HEK293 (cell line): ENCODE measurements around the gene CD48.

ENCODE experiments used
- CTCF ChIA-PET: fragments of 350-600 bp; formaldehyde crosslinking; extraction: SDS; loops from one replicate; lab custom pipeline; 2021; ENCODE audit warnings: antibody characterized with exemption; lab: Yijun Ruan, JAX
- POLR2A ChIA-PET: fragments of 300-600 bp; formaldehyde crosslinking; extraction: SDS; loops from one replicate; lab custom pipeline; 2020; ENCODE audit warnings: antibody characterized with exemption, inconsistent platforms; lab: Yijun Ruan, JAX
- H3K27ac ChIP-seq: fragments of 200-500 bp; sonication (Bioruptor generic); 2 replicates; pipeline ENCODE4 v1.5.1; 2014; ENCODE audit warnings: low read depth, low read length, control low read depth, inconsistent platforms; ENCODE audit errors: extremely low read depth
- H3K36me3 ChIP-seq, 2 experiments: fragments of 200-500 bp in 1 of 2; sonication (Bioruptor generic) in 1 of 2; 1 replicate in 1 of 2; 2 replicates in 1 of 2; pipeline ENCODE4 v1.5.1; 2014 to 2017; ENCODE audit warnings: inconsistent platforms in 2 of 2, low read length in 2 of 2; ENCODE audit not compliant: control insufficient read depth in 2 of 2, insufficient read depth in 1 of 2
- H3K4me1 ChIP-seq: fragments of 200-500 bp; sonication (Bioruptor generic); 2 replicates; pipeline ENCODE4 v1.5.1; 2014; ENCODE audit warnings: mild to moderate bottlenecking, low read length, inconsistent platforms; ENCODE audit not compliant: control insufficient read depth, insufficient read depth
- H3K4me3 ChIP-seq: 2 replicates; pipeline ENCODE4 v1.5.1; 2011; ENCODE audit warnings: low read depth, mild to moderate bottlenecking, control low read depth, low read length, moderate library complexity
- H3K9me3 ChIP-seq: fragments of 200-500 bp; sonication (Bioruptor generic); 2 replicates; pipeline ENCODE4 v1.5.1; 2014; ENCODE audit warnings: low read depth, low read length, inconsistent platforms; ENCODE audit not compliant: control insufficient read depth, insufficient read depth
- FEZF1 ChIP-seq: fragments of 450-650 bp; formaldehyde crosslinking; IDR thresholded peaks from 2 replicates; pipeline ENCODE4 v1.5.1; 2016; ENCODE audit warnings: missing biosample characterization, missing genetic modification characterization
- GLIS1 ChIP-seq: fragments of 450-650 bp; formaldehyde crosslinking; IDR thresholded peaks from 2 replicates; pipeline ENCODE4 v1.5.1; 2016; ENCODE audit warnings: missing biosample characterization, missing genetic modification characterization
- HOXC10 ChIP-seq: sonication (generic); formaldehyde crosslinking; IDR thresholded peaks from 2 replicates; pipeline ENCODE4 v1.8.1; 2023; ENCODE audit warnings: mild to moderate bottlenecking, missing genetic modification reagents
- MZF1 ChIP-seq: fragments of 450-650 bp; formaldehyde crosslinking; IDR thresholded peaks from 2 replicates; pipeline ENCODE4 v1.5.1; 2017; ENCODE audit warnings: missing biosample characterization, missing genetic modification characterization, borderline replicate concordance
- RBAK ChIP-seq: fragments of 450-650 bp; formaldehyde crosslinking; IDR thresholded peaks from 2 replicates; pipeline ENCODE4 v1.5.1; 2016; ENCODE audit warnings: missing biosample characterization, missing genetic modification characterization
- YY2 ChIP-seq: fragments of 450-650 bp; formaldehyde crosslinking; IDR thresholded peaks from 2 replicates; pipeline ENCODE4 v1.5.1; 2016; ENCODE audit warnings: missing biosample characterization, missing genetic modification characterization
- ZBTB7A ChIP-seq: fragments of 450-650 bp; formaldehyde crosslinking; IDR thresholded peaks from 2 replicates; pipeline ENCODE4 v1.5.1; 2016; ENCODE audit warnings: low read depth, missing biosample characterization, missing genetic modification characterization
- ZFP3 ChIP-seq: fragments of 450-650 bp; formaldehyde crosslinking; IDR thresholded peaks from 2 replicates; pipeline ENCODE4 v1.5.1; 2016; ENCODE audit warnings: low read depth, missing biosample characterization, missing genetic modification characterization
- ZFP41 ChIP-seq: fragments of 450-650 bp; formaldehyde crosslinking; IDR thresholded peaks from 2 replicates; pipeline ENCODE4 v1.5.1; 2016; ENCODE audit warnings: missing biosample characterization, missing genetic modification characterization, borderline replicate concordance
- ZNF146 ChIP-seq: fragments of 450-650 bp; formaldehyde crosslinking; IDR thresholded peaks from 2 replicates; pipeline ENCODE4 v1.5.1; 2016; ENCODE audit warnings: missing biosample characterization, missing genetic modification characterization
- ZNF175 ChIP-seq: fragments of 450-650 bp; formaldehyde crosslinking; IDR thresholded peaks from 2 replicates; pipeline ENCODE4 v1.5.1; 2016; ENCODE audit warnings: missing biosample characterization, missing genetic modification characterization
- ZNF311 ChIP-seq: fragments of 450-650 bp; formaldehyde crosslinking; IDR thresholded peaks from 2 replicates; pipeline ENCODE4 v1.5.1; 2017; ENCODE audit warnings: missing biosample characterization, missing genetic modification characterization, borderline replicate concordance
- ZNF324 ChIP-seq: fragments of 450-650 bp; formaldehyde crosslinking; IDR thresholded peaks from 2 replicates; pipeline ENCODE4 v1.5.1; 2016; ENCODE audit warnings: missing biosample characterization, missing genetic modification characterization
- ZNF366 ChIP-seq: fragments of 450-650 bp; formaldehyde crosslinking; conservative IDR thresholded peaks from 2 replicates; pipeline ENCODE4 v1.5.1; 2016; ENCODE audit warnings: missing biosample characterization, missing genetic modification characterization
- ZNF404 ChIP-seq: fragments of 450-650 bp; formaldehyde crosslinking; IDR thresholded peaks from 2 replicates; pipeline ENCODE4 v1.5.1; 2017; ENCODE audit warnings: missing biosample characterization, missing genetic modification characterization
- ZNF530 ChIP-seq: fragments of 450-650 bp; formaldehyde crosslinking; IDR thresholded peaks from 2 replicates; pipeline ENCODE4 v1.5.1; 2016; ENCODE audit warnings: low read depth, missing biosample characterization, missing genetic modification characterization
- ZNF548 ChIP-seq: fragments of 450-650 bp; formaldehyde crosslinking; IDR thresholded peaks from 2 replicates; pipeline ENCODE4 v1.5.1; 2016; ENCODE audit warnings: missing biosample characterization, missing genetic modification characterization
- ZNF558 ChIP-seq: fragments of 450-650 bp; formaldehyde crosslinking; IDR thresholded peaks from 2 replicates; pipeline ENCODE4 v1.5.1; 2016; ENCODE audit warnings: missing biosample characterization, missing genetic modification characterization
- ZNF585B ChIP-seq: fragments of 450-650 bp; formaldehyde crosslinking; IDR thresholded peaks from 2 replicates; pipeline ENCODE4 v1.5.1; 2016; ENCODE audit warnings: missing biosample characterization, missing genetic modification characterization
- ZNF629 ChIP-seq: fragments of 450-650 bp; formaldehyde crosslinking; IDR thresholded peaks from 2 replicates; pipeline ENCODE4 v1.5.1; 2017; ENCODE audit warnings: missing biosample characterization, missing genetic modification characterization
- TF ChIP-seq, protein P1 (sequence below): fragments of 450-650 bp; formaldehyde crosslinking; IDR thresholded peaks from 2 replicates; pipeline ENCODE4 v1.5.1; 2016; ENCODE audit warnings: missing biosample characterization, missing genetic modification characterization, borderline replicate concordance
- TF ChIP-seq, protein P2 (sequence below): fragments of 450-650 bp; formaldehyde crosslinking; IDR thresholded peaks from 2 replicates; pipeline ENCODE4 v1.5.1; 2016; ENCODE audit warnings: missing biosample characterization, missing genetic modification characterization
- TF ChIP-seq, protein P3 (sequence below): fragments of 450-650 bp; formaldehyde crosslinking; IDR thresholded peaks from 2 replicates; pipeline ENCODE4 v1.5.1; 2016; ENCODE audit warnings: missing biosample characterization, missing genetic modification characterization, low read depth
- TF ChIP-seq, protein P4 (sequence below): fragments of 450-650 bp; IDR thresholded peaks from 2 replicates; pipeline ENCODE4 v1.5.1; 2018; ENCODE audit warnings: missing biosample characterization, missing genetic modification characterization
- TF ChIP-seq, protein P5 (sequence below): fragments of 450-650 bp; formaldehyde crosslinking; IDR thresholded peaks from 2 replicates; pipeline ENCODE4 v1.5.1; 2017; ENCODE audit warnings: missing biosample characterization, missing genetic modification characterization

CD48 gene

DNA sequence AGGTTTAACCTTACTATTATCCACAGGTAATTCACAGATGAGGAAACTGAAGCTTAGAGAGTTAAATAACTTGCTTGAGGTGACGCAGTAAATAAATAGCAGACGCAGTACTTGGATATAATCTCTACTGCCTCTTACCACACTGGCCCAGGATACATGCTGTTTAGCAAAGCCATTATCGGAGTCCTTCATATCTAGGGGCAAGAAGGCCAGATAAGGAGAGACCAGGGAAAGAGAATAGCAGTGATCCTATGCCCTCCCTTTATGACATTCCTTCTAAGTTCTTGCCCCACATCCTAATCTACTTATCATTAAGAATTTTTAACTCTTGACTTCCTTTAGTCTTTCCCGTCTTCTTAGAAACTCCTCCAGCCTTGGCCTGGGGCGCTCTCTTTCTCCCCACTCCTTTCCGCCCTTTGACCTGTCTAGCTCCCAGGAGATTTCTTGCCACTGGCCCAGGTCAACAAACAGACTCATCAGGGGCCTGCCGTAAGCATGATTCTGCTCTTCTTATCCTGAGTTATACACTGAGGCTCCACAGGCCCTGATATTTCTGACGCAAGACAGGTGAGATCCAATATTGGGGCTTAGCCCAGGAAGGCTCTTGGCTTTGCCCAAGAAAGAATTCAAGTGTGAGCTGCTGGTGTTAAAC, 53.3 kb downstream of the CD48 start (continued):
- TF ChIP-seq, protein P1, sequence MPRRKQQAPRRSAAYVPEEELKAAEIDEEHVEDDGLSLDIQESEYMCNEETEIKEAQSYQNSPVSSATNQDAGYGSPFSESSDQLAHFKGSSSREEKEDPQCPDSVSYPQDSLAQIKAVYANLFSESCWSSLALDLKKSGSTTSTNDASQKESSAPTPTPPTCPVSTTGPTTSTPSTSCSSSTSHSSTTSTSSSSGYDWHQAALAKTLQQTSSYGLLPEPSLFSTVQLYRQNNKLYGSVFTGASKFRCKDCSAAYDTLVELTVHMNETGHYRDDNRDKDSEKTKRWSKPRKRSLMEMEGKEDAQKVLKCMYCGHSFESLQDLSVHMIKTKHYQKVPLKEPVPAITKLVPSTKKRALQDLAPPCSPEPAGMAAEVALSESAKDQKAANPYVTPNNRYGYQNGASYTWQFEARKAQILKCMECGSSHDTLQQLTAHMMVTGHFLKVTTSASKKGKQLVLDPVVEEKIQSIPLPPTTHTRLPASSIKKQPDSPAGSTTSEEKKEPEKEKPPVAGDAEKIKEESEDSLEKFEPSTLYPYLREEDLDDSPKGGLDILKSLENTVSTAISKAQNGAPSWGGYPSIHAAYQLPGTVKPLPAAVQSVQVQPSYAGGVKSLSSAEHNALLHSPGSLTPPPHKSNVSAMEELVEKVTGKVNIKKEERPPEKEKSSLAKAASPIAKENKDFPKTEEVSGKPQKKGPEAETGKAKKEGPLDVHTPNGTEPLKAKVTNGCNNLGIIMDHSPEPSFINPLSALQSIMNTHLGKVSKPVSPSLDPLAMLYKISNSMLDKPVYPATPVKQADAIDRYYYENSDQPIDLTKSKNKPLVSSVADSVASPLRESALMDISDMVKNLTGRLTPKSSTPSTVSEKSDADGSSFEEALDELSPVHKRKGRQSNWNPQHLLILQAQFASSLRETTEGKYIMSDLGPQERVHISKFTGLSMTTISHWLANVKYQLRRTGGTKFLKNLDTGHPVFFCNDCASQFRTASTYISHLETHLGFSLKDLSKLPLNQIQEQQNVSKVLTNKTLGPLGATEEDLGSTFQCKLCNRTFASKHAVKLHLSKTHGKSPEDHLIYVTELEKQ (tag by site-specific recombination), result no peak
- TF ChIP-seq, protein P2, sequence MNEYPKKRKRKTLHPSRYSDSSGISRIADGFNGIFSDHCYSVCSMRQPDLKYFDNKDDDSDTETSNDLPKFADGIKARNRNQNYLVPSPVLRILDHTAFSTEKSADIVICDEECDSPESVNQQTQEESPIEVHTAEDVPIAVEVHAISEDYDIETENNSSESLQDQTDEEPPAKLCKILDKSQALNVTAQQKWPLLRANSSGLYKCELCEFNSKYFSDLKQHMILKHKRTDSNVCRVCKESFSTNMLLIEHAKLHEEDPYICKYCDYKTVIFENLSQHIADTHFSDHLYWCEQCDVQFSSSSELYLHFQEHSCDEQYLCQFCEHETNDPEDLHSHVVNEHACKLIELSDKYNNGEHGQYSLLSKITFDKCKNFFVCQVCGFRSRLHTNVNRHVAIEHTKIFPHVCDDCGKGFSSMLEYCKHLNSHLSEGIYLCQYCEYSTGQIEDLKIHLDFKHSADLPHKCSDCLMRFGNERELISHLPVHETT (tag by site-specific recombination), result no peak
- TF ChIP-seq RBAK (tag by site-specific recombination) (no peak), GLIS1 (tag by site-specific recombination) (no peak), YY2 (tag by site-specific recombination) (no peak), ZNF404 (tag by site-specific recombination) (no peak)
- TF ChIP-seq, protein P3, sequence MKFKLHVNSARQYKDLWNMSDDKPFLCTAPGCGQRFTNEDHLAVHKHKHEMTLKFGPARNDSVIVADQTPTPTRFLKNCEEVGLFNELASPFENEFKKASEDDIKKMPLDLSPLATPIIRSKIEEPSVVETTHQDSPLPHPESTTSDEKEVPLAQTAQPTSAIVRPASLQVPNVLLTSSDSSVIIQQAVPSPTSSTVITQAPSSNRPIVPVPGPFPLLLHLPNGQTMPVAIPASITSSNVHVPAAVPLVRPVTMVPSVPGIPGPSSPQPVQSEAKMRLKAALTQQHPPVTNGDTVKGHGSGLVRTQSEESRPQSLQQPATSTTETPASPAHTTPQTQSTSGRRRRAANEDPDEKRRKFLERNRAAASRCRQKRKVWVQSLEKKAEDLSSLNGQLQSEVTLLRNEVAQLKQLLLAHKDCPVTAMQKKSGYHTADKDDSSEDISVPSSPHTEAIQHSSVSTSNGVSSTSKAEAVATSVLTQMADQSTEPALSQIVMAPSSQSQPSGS (tag by site-specific recombination), result no peak
- TF ChIP-seq, protein P4, sequence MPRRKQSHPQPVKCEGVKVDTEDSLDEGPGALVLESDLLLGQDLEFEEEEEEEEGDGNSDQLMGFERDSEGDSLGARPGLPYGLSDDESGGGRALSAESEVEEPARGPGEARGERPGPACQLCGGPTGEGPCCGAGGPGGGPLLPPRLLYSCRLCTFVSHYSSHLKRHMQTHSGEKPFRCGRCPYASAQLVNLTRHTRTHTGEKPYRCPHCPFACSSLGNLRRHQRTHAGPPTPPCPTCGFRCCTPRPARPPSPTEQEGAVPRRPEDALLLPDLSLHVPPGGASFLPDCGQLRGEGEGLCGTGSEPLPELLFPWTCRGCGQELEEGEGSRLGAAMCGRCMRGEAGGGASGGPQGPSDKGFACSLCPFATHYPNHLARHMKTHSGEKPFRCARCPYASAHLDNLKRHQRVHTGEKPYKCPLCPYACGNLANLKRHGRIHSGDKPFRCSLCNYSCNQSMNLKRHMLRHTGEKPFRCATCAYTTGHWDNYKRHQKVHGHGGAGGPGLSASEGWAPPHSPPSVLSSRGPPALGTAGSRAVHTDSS, result no peak

DNA sequence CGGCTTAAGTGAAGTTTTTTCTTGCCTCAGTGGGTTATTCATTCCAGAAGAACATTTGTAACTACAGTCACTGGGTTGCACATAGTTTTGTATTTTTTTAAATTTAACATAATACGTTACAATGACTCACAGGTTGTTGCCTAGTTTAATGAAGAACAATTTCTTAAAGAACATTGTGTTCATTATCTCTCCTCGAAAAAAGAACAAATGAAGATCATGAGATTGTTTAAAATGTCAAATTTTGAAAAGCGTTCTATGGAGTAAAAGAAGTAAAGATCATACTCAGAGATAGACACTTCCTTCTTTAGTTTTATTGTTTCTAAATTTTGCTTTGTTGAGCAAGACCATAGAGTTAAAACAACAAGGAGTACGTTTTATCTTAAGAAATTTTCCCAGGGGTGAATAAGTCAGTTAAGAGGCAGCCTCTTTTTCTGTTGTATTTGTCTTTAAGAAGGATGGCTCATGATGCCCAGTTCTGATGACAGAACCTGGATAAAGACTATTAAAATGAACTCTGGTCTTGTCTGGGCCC, 54.3 kb downstream of the CD48 start:
- ChIA-PET POLR2A (no interaction called here), CTCF (interaction anchor here (1.0 kb wide), 1 partner anchor 295 kb away, joined by 4 read pairs; no protein-coding TSS in a partner anchor)

More for the DNA sequence above, 54.3 kb downstream of the CD48 start:
- H3K9me3 ChIP-seq, result no peaks in the 10 kb centered on the region
- no peaks in the 10 kb centered on the region for H3K4me1 ChIP-seq
- H3K36me3 ChIP-seq, result no peaks in the 10 kb centered on the region
- TF ChIP-seq HOXC10 (CRISPR knock-in tag) (no peak), ZNF146 (tag by site-specific recombination) (no peak), ZFP41 (tag by site-specific recombination) (no peak), FEZF1 (tag by site-specific recombination) (no peak), ZBTB7A (tag by site-specific recombination) (no peak), ZNF366 (no peak), ZNF548 (tag by site-specific recombination) (no peak), ZNF324 (tag by site-specific recombination) (no peak), ZNF175 (tag by site-specific recombination) (no peak), ZFP3 (tag by site-specific recombination) (no peak), ZNF629 (tag by site-specific recombination) (no peak), MZF1 (tag by site-specific recombination) (no peak), ZNF585B (tag by site-specific recombination) (no peak), ZNF558 (tag by site-specific recombination) (no peak), ZNF311 (tag by site-specific recombination) (no peak), ZNF530 (tag by site-specific recombination) (no peak)
- TF ChIP-seq, protein P5, sequence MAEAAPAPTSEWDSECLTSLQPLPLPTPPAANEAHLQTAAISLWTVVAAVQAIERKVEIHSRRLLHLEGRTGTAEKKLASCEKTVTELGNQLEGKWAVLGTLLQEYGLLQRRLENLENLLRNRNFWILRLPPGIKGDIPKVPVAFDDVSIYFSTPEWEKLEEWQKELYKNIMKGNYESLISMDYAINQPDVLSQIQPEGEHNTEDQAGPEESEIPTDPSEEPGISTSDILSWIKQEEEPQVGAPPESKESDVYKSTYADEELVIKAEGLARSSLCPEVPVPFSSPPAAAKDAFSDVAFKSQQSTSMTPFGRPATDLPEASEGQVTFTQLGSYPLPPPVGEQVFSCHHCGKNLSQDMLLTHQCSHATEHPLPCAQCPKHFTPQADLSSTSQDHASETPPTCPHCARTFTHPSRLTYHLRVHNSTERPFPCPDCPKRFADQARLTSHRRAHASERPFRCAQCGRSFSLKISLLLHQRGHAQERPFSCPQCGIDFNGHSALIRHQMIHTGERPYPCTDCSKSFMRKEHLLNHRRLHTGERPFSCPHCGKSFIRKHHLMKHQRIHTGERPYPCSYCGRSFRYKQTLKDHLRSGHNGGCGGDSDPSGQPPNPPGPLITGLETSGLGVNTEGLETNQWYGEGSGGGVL (tag by site-specific recombination), result no peak
- no peak overlapping the region for H3K4me3 ChIP-seq
- H3K27ac ChIP-seq, result no peak overlapping the region
